Heart left ventricle (tissue), 16 donors: ENCODE data around the gene HECTD3. TPM values are rescaled to one million over a fixed set of nuclear protein-coding genes. Genes with fewer than 3 reads are reported as not detected.

Experiments
- ATAC-seq, 4 donors: fragments of 200-7000 bp; cut with Tn5 transposase; one replicate each; pipeline ENCODE4 v1.9.1; 2020 to 2022; ENCODE audit warnings: moderate library complexity in 4 of 4, mild to moderate bottlenecking in 3 of 4, moderate number of reproducible peaks in 1 of 4
- DNase-seq, 5 donors: peaks; one replicate each; pipeline ENCODE4 v3.0.0-alpha.2; 2020
- H3K27ac ChIP-seq, 12 donors: fragments of 200-600 bp; sonication (generic) in 4 of 12; one replicate each; pipeline versions ENCODE4 v1.5.0 to v1.8.0; 2016 to 2022; ENCODE audit warnings: mild to moderate bottlenecking in 2 of 12
- H3K27me3 ChIP-seq, 9 donors: fragments of 200-600 bp; sonication (generic) in 2 of 9; one replicate each; pipeline versions ENCODE4 v1.5.1 to v1.8.0; 2016 to 2022; ENCODE audit warnings: mild to moderate bottlenecking in 3 of 9
- H3K36me3 ChIP-seq, 9 donors: fragments of 200-600 bp; sonication (generic) in 2 of 9; one replicate each; pipeline versions ENCODE4 v1.5.0 to v1.8.0; 2018 to 2022; ENCODE audit warnings: mild to moderate bottlenecking in 2 of 9
- H3K4me1 ChIP-seq, 12 donors: fragments of 200-600 bp; sonication (generic) in 4 of 12; one replicate each; pipeline versions ENCODE4 v1.5.0 to v1.8.0; 2016 to 2022; ENCODE audit warnings: mild to moderate bottlenecking in 3 of 12
- H3K4me3 ChIP-seq, 12 donors: fragments of 200-600 bp; sonication (generic) in 4 of 12; one replicate each; pipeline versions ENCODE4 v1.5.0 to v1.8.0; 2017 to 2022; ENCODE audit warnings: mild to moderate bottlenecking in 9 of 12, moderate library complexity in 4 of 12
- H3K9me3 ChIP-seq, 12 donors: fragments of 200-600 bp; sonication (generic) in 4 of 12; one replicate each; pipeline versions ENCODE4 v1.5.0 to v1.8.0; 2016 to 2022; ENCODE audit warnings: mild to moderate bottlenecking in 1 of 12
- POLR2A ChIP-seq, 2 donors: fragments of 450-650 bp; IDR thresholded peaks; one replicate each; pipeline ENCODE4 v1.6.1; 2017; ENCODE audit warnings: antibody characterized with exemption in 2 of 2, mild to moderate bottlenecking in 2 of 2, moderate library complexity in 2 of 2
- WGBS, 4 donors: extraction: QIAGEN DNeasy Blood & Tissue Kit in 2 of 4; methylation state at CpG; one replicate each; pipeline versions ENCODE4 v1.1.5 to v1.1.7; 2013 to 2018; 5-methylcytosine and 5-hydroxymethylcytosine counted together
- intact Hi-C, 10 donors: fragments of 100-400 bp; cut with DNase I; formaldehyde crosslinking; loops; one replicate each; pipeline versions ENCODE4 v1.11.1 to v1.14.2; 2022
- polyA plus RNA-seq, 2 donors: library from polyadenylated mRNA; stranded (reverse); fragments of 200-250 nt; gene quantifications; one replicate each; pipeline ENCODE4 v1.2.3, GENCODE V29; 2013
- total RNA-seq, 9 donors: library from RNA; depleted of rRNA in 2 of 9; stranded (reverse); fragments of >200 nt in 2 of 9; fragmentation: NEBNext Ultra II Directional in 3 of 9; extraction: Animal tissue kit (Norgen Biotek cat#: 25700) in 3 of 9; gene quantifications; one replicate each; pipeline versions ENCODE4 v1.1.0 to v1.2.4, GENCODE V29; 2016 to 2023
- TF ChIP-seq, protein P1 (sequence below), 12 donors: fragments of 200-600 bp; sonication (generic) in 4 of 12; IDR thresholded peaks; one replicate each; pipeline versions ENCODE4 v1.5.0 to v1.8.0; 2018 to 2022; ENCODE audit warnings: antibody characterized with exemption in 12 of 12, mild to moderate bottlenecking in 5 of 12
- donor health status: ischemic (EF 13 %, LVEDD 7.1; RV severe dilation, severe dysfunction).
- donor health status: healthy with polysubstance abuse.
- donor health status: DM: no; HTN: yes; CAD: no.
- donor health status: DM: no; HTN: no; CAD: no.
- donor health status: ischemic (EF 25% LVEDD 6.9; RV normal size, moderate dysfunction).
- donor health status: ischemic (EF 25% LVEDD 5.7; RV mildly dilated, moderate dysfunction).
- donor health status: healthy.
- donor health status: DM: yes; HTN: yes; CAD: no.
- donor health status: ischemic (EF 35%, LVEDD 5.7; RV mildly dilated, moderate dysfunction).
- donor health status: nonischemic (EF 11% LVEDD 7.7; RV severe dilation, severe dysfunction).
- donor health status: DM: yes; HTN: yes; CAD: no.
- donor health status: PGD.
- donor health status: ischemic (EF 29% LVEDD 5.4; RV normal size, mild dysfunction).
- donor health status: nonischemic (EF 23%, LVEDD 6.1; RV moderate dilation, normal function).

HECTD3 gene
- total and polyA plus RNA-seq, 11 donors, result 17.6 to 34.3 (median 22.8) TPM

GRCh38 chr1:45012639-45013278 is 1.6 kb upstream of the HECTD3 start:
- peak; percentile 73 to 84 (median 80) for DNase-seq
- ATAC-seq, result peak; percentile 35 to 79 (median 54)
- Histone ChIP-seq H3K27me3 (no peaks in the 10 kb centered on the region), H3K9me3 (no peaks in the 10 kb centered on the region), H3K27ac (peak overlapping the region; percentile 66 to 90 (median 84)), H3K36me3 (peaks cover 0 to 44% (median 38%) of the 10 kb centered on the region in 9 donors), H3K4me3 (peak overlapping the region; percentile 37 to 100 (median 89)), H3K4me1 (peaks cover 2 to 53% (median 34%) of the 10 kb centered on the region in 12 donors)
- intact Hi-C loops, result loop anchor here (1.0 to 10.0 kb wide), 15 partner anchors 26 to 562 kb away; partner anchors contain the start of genes TESK2 (in 7 of the 10), BEST4 (in 3 of the 10), RNU5D-1 (in 2 of the 10) and ZSWIM5 (in 2 of the 10)
- WGBS, 4 donors, result 5 to 8% (median 7%) methylated on average over 14 to 21 of the region's 21 CpGs
- TF ChIP-seq, protein P1, sequence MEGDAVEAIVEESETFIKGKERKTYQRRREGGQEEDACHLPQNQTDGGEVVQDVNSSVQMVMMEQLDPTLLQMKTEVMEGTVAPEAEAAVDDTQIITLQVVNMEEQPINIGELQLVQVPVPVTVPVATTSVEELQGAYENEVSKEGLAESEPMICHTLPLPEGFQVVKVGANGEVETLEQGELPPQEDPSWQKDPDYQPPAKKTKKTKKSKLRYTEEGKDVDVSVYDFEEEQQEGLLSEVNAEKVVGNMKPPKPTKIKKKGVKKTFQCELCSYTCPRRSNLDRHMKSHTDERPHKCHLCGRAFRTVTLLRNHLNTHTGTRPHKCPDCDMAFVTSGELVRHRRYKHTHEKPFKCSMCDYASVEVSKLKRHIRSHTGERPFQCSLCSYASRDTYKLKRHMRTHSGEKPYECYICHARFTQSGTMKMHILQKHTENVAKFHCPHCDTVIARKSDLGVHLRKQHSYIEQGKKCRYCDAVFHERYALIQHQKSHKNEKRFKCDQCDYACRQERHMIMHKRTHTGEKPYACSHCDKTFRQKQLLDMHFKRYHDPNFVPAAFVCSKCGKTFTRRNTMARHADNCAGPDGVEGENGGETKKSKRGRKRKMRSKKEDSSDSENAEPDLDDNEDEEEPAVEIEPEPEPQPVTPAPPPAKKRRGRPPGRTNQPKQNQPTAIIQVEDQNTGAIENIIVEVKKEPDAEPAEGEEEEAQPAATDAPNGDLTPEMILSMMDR (IDR thresholded peaks at IDR 0.05), result no peak
- TF ChIP-seq POLR2A (IDR thresholded peaks at IDR 0.05), result no peak

DNA sequence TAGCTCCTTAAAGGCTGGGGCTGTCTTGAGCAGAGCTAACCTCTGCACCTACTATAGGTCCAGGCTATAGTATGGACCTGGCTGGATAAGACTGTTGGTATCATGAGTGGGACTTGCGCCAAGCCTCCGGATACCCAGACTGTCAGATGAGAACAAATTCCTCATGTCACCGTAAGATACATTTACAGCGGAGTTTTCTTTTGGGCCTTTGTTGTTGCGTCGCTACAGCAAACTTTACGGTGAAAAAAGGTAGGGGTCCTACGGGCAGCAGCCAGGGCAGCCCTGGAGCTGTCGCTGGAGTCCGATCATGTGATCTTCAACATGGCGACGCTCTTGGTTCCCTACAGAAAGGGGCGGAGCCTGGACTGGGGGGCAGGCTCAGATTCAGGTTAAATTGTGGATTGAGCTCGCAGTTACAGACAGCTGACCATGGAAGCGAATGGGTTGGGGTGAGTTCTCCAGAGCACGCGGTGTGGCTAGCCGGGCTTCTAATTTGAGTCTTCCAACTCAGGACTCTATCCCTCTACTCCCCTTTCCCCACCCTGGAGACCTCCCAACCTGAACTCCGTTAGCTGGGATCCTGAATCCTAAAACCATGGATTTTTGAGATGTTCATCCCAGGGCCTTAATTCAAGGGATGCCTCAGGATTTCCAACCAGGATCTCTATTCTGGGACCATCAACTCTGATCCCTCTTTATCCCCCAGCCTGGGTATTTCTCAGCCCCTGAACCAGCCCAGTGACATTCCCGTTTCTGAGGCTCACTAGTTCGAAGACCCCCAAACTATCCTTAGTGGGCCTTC is 914 bp upstream of the HECTD3 start, which contains the start of gene UROD:
Gene UROD, plus strand, starts transcription at position 418 of the 802 bp plus-strand sequence. Its CDS starts 12 bp downstream, at position 430.
- H3K4me3 ChIP-seq, result peak within 1 kb of the TSS; percentile 78 to 100 (median 93)
- H3K4me1 ChIP-seq, result peaks cover 2 to 53% (median 34%) of the 10 kb centered on the region in 12 donors
- peak; percentile 91 to 97 (median 95) for ATAC-seq
- peaks cover 0 to 52% (median 45%) of the 10 kb centered on the region in 9 donors for H3K36me3 ChIP-seq
- peak in 1 of 2 donors; percentile 50 for TF ChIP-seq POLR2A (IDR thresholded peaks at IDR 0.05)
- TF ChIP-seq, protein P1 (IDR thresholded peaks at IDR 0.05), result peak in 1 of 12 donors; percentile 3
- 1% methylated on average over 20 to 21 of the region's 21 CpGs for WGBS, 4 donors
- peak; percentile 91 to 96 (median 92) for DNase-seq
- peak within 1 kb of the TSS; percentile 66 to 90 (median 84) for H3K27ac ChIP-seq
- no peaks in the 10 kb centered on the region for H3K27me3 ChIP-seq
- intact Hi-C loops, result loop anchor here (1.0 to 10.0 kb wide), 16 partner anchors 25 to 563 kb away; partner anchors contain the start of genes TESK2 (in 7 of the 10), BEST4 (in 3 of the 10), EIF2B3 (in 2 of the 10) and RNU5D-1 (in 2 of the 10)
- no peaks in the 10 kb centered on the region for H3K9me3 ChIP-seq

- peak in 2 of 4 donors; percentile 1 to 6 for ATAC-seq
- H3K9me3 ChIP-seq, result no peaks in the 10 kb centered on the region
- intact Hi-C loops, result loop anchor here (2.0 to 10.0 kb wide), 15 partner anchors 23 to 565 kb away; partner anchors contain the start of genes TESK2 (in 7 of the 10), BEST4 (in 4 of the 10), RNU5D-1 (in 2 of the 10) and ZSWIM5 (in 2 of the 10)
- peaks cover 0 to 63% (median 59%) of the 10 kb centered on the region in 9 donors for H3K36me3 ChIP-seq
- 16 to 49% (median 20%) methylated on average over 17 to 41 of the region's 41 CpGs for WGBS, 4 donors
- no peaks in the 10 kb centered on the region for H3K27me3 ChIP-seq
- TF ChIP-seq, protein P1 (IDR thresholded peaks at IDR 0.05), result no peak
- no peak for TF ChIP-seq POLR2A (IDR thresholded peaks at IDR 0.05)
- H3K27ac ChIP-seq, result peak overlapping the region in 11 of 12 donors; percentile 78 to 90 (median 86)
- peak overlapping the region; percentile 78 to 100 (median 93) for H3K4me3 ChIP-seq
- peaks cover 2 to 53% (median 34%) of the 10 kb centered on the region in 12 donors for H3K4me1 ChIP-seq
- DNase-seq, result no peak
Observed at GRCh38 chr1:45009956-45010854, 919 bp downstream of the HECTD3 start.
